ENCODE measurements around the gene DGKB.

The DGKB gene

DNA sequence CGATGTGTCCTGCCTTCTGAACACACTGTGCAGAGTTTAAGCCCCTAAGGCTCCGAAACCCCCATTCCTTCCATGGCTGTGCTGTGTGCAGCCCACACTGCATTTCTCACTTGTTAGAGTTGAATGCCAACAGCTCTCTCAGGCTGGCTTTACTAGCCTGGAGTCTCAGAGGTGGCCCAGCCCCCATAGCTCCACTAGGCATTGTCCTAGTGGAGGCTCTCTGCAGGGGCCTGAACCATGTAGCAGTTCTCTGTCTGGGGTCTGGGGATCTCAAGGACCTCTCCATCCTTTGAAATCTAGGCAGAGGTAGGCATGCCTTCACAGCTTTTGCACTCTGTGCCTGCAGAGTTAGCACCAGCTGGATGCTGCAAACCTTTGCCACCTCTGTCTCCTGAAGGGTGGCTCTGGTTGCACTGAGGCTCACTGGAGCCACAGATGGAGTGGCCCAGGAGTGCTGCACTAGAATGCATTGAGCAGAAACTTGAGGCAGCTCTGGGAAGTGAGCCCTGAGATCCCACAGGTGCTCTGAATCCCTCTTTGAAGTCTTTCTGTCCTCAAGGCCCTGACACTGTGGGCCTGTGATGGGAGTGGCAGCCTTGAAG is 301.7 kb downstream of the DGKB start:
- ChIA-PET CTCF (interaction anchor here (0.6 kb wide), 1 partner anchor 11 kb away, joined by 3 read pairs; no protein-coding TSS in a partner anchor), POLR2A (no interaction called here)
- TF ChIP-seq, protein P1, sequence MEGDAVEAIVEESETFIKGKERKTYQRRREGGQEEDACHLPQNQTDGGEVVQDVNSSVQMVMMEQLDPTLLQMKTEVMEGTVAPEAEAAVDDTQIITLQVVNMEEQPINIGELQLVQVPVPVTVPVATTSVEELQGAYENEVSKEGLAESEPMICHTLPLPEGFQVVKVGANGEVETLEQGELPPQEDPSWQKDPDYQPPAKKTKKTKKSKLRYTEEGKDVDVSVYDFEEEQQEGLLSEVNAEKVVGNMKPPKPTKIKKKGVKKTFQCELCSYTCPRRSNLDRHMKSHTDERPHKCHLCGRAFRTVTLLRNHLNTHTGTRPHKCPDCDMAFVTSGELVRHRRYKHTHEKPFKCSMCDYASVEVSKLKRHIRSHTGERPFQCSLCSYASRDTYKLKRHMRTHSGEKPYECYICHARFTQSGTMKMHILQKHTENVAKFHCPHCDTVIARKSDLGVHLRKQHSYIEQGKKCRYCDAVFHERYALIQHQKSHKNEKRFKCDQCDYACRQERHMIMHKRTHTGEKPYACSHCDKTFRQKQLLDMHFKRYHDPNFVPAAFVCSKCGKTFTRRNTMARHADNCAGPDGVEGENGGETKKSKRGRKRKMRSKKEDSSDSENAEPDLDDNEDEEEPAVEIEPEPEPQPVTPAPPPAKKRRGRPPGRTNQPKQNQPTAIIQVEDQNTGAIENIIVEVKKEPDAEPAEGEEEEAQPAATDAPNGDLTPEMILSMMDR (IDR thresholded peaks at IDR 0.05; ENCODE audit: control extremely low read depth, extremely low read depth, low read depth, missing control alignments): no peak
- no peak for DNase-seq (ENCODE audit: extremely low spot score)

DNA sequence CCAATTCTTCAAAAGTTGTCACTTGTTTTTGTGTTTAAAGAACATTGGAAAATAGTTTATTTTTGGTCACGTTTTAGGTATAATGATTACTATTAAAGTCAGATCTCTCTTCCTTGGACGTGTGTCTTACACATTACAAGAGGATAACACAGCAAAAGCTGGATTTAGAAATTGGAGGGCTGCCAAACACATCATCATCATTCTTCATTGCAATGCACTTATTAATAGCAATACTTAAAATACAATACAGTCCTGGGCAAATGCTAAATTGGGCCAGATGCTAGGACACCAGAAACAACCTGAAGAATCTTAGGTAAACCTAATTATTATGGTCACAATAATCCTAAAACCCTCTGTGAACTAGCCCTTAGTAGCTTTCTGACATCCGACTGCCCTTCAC is 303.6 kb downstream of the DGKB start:
- TF ChIP-seq, protein P1 (IDR thresholded peaks at IDR 0.05; ENCODE audit: control extremely low read depth, extremely low read depth, low read depth, missing control alignments): no peak
- POLR2A ChIA-PET: no interaction called here
- no peak for DNase-seq (ENCODE audit: extremely low spot score)
- CTCF ChIA-PET: interaction anchor here (1.5 kb wide), 1 partner anchor 13 kb away, joined by 6 read pairs; no protein-coding TSS in a partner anchor

DNA sequence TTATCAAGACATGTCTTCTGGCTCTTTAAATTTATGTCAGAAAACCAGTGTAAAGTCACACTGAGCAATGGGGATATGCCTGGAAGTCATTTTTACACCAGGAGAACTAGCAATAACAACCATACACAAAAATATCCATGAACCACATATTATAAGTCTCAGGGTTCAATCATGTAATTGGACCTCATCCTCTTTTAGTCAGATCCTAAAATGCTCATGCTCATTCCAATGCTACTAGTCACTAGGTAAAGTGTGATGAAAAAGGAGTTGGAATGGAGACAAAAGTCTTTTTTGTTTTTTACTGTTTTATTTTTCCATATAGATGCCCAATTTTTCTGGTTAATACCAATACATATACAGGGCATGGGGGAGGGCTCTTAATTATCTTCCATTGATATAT is 306.1 kb downstream of the DGKB start:
- ChIA-PET POLR2A (no interaction called here), CTCF (no interaction called here)
- no peak for DNase-seq (ENCODE audit: extremely low spot score)
- TF ChIP-seq, protein P1 (IDR thresholded peaks at IDR 0.05; ENCODE audit: control extremely low read depth, extremely low read depth, low read depth, missing control alignments): no peak

DNA sequence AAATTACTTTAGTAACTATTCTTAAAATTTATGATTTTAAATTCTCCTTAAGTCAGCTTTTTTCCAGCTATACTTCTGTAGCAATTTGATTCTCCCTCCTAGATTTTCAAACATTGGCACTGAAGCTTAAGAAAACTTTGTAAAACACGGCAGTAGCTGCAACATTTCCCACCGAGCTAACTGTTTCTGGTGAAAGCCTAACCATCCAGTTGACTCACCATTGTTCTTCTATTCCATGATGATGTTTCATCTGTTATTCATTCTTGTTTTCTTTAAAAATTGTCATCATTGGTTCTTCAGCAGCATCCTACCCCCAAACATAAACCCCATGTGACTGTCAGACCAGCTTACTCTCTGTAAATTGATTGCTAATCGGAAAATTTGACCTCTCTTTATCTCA is 312.3 kb downstream of the DGKB start:
- TF ChIP-seq, protein P1 (IDR thresholded peaks at IDR 0.05; ENCODE audit: control extremely low read depth, extremely low read depth, low read depth, missing control alignments): no peak
- ChIA-PET POLR2A (no interaction called here), CTCF (no interaction called here)
- no peak for DNase-seq (ENCODE audit: extremely low spot score)

DNA sequence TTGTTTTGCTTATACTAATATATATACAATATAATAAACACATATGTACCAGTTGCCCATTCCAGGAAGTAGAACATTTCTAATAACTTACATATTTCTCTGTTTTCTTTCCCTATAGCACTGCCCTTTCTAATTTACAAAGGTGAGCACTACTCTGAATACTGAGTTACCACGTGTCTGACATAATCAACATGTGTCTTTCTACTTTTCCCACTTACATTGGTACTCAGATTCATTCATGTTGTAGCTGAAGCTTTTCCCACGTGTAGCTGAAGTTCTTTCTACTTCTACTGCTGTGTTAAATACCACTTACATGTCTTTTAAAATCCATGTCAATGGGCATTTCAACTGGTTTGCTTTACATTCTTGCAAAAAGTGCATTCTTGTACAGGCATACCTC is 317.3 kb downstream of the DGKB start:
- TF ChIP-seq, protein P1 (IDR thresholded peaks at IDR 0.05; ENCODE audit: control extremely low read depth, extremely low read depth, low read depth, missing control alignments): no peak
- POLR2A ChIA-PET: no interaction called here
- CTCF ChIA-PET: interaction anchor here (1.7 kb wide), 1 partner anchor 9 kb away, joined by 6 read pairs; no protein-coding TSS in a partner anchor
- DNase-seq (ENCODE audit: extremely low spot score): no peak

DNA sequence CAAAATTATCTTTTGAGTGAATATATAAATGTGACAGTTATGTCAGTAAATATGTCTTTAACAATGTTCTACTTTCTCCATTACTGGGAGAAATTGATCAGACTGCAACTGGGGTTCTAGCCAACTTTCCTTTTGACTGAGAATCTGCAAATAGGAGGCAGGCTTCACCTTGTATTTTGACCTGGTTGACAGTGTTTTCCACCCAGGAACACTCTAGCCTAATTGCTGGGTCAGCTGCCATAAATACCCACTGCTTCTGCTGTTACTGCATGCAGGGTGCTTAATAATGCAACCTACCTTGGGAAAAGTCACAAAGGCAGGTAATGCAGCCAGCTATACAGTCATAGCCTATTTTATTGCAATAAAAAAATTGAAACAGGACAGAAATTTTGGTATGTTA is 319.0 kb downstream of the DGKB start:
- TF ChIP-seq, protein P1 (IDR thresholded peaks at IDR 0.05; ENCODE audit: control extremely low read depth, extremely low read depth, low read depth, missing control alignments): no peak
- CTCF ChIA-PET: no interaction called here
- POLR2A ChIA-PET: no interaction called here
- DNase-seq (ENCODE audit: extremely low spot score): no peak

Data from GM10248 (cell line).